H1 (cell line): ENCODE data around the gene PKMYT1. TPM values are rescaled to one million over a fixed set of nuclear protein-coding genes. Genes with fewer than 3 reads are reported as not detected.

ENCODE experiments used
- GABPA ChIP-seq: IDR thresholded peaks from 2 replicates; pipeline ENCODE4 v1.6.1; 2011; ENCODE audit warnings: mild to moderate bottlenecking, low read length, moderate library complexity, borderline replicate concordance; ENCODE audit not compliant: insufficient read depth
- JUND ChIP-seq: IDR thresholded peaks from 2 replicates; pipeline ENCODE4 v1.6.1; 2011; ENCODE audit warnings: mild to moderate bottlenecking, improper control_type of control experiment, low read length
- POLR2A ChIP-seq, 2 experiments: IDR thresholded peaks; 1 replicate in 1 of 2; 2 replicates in 1 of 2; pipeline ENCODE4 v1.6.1; 2011; ENCODE audit warnings: low read depth in 2 of 2, low read length in 2 of 2, mild to moderate bottlenecking in 2 of 2; ENCODE audit errors: control extremely low read depth in 1 of 2
- POLR2AphosphoS5 ChIP-seq: IDR thresholded peaks from 2 replicates; pipeline ENCODE4 v1.6.1; 2011; ENCODE audit warnings: low read depth, low read length
- RAD21 ChIP-seq, 2 experiments: IDR thresholded peaks in 1 of 2; conservative IDR thresholded peaks in 1 of 2; 2 replicates each; pipeline ENCODE4 v1.6.1; 2011; ENCODE audit warnings: low read depth in 2 of 2, low read length in 2 of 2, improper control_type of control experiment in 1 of 2, inconsistent platforms in 1 of 2, mild to moderate bottlenecking in 1 of 2, moderate library complexity in 1 of 2
- RBBP5 ChIP-seq: IDR thresholded peaks from 2 replicates; pipeline ENCODE4 v1.7.1; 2012; ENCODE audit warnings: low read depth, mild to moderate bottlenecking, inconsistent platforms, low read length, moderate library complexity, borderline replicate concordance
- TAF1 ChIP-seq: IDR thresholded peaks from 2 replicates; pipeline ENCODE4 v1.6.1; 2011; ENCODE audit warnings: mild to moderate bottlenecking, low read depth, low read length
- TAF7 ChIP-seq: optimal IDR thresholded peaks from 2 replicates; pipeline ENCODE3; 2011; ENCODE audit warnings: low read depth, mild to moderate bottlenecking, inconsistent platforms, low read length, moderate library complexity, borderline replicate concordance
- TCF12 ChIP-seq: IDR thresholded peaks from 2 replicates; pipeline ENCODE4 v1.6.1; 2011; ENCODE audit warnings: low read depth, mild to moderate bottlenecking, low read length
- YY1 ChIP-seq: IDR thresholded peaks from 2 replicates; pipeline ENCODE4 v1.6.1; 2011; ENCODE audit warnings: low read depth, mild to moderate bottlenecking, low read length
- polyA plus RNA-seq, 7 experiments: library from polyadenylated mRNA; depleted of rRNA in 3 of 7; stranded (reverse) in 5 of 7; unstranded in 2 of 7; fragments of >200 nt in 5 of 7; fragments of 200-250 nt in 2 of 7; gene quantifications; 1 replicate in 5 of 7; 2 replicates in 1 of 7; 4 replicates in 1 of 7; pipeline versions ENCODE4 v1.2.1 to v1.2.3, GENCODE V29; 2011 to 2013; ENCODE audit warnings: missing spikeins in 2 of 7, mixed read lengths in 2 of 7
- total RNA-seq: library from RNA; stranded (reverse); fragmentation: NEBNext Ultra II Directional; extraction: Animal tissue kit (Norgen Biotek cat#: 25700); gene quantifications from 2 replicates; pipeline ENCODE4 v1.2.1, GENCODE V29; 2021
- TF ChIP-seq, protein P1 (sequence below): IDR thresholded peaks from 2 replicates; pipeline ENCODE4 v1.6.1; 2012; ENCODE audit warnings: inconsistent platforms

PKMYT1 gene
- total and polyA plus RNA-seq, 2 of the 8 experiments (the other 6 are each of a cell fraction or from before 2014, with no cell fraction given) = 74.7 to 85.2 TPM

DNA sequence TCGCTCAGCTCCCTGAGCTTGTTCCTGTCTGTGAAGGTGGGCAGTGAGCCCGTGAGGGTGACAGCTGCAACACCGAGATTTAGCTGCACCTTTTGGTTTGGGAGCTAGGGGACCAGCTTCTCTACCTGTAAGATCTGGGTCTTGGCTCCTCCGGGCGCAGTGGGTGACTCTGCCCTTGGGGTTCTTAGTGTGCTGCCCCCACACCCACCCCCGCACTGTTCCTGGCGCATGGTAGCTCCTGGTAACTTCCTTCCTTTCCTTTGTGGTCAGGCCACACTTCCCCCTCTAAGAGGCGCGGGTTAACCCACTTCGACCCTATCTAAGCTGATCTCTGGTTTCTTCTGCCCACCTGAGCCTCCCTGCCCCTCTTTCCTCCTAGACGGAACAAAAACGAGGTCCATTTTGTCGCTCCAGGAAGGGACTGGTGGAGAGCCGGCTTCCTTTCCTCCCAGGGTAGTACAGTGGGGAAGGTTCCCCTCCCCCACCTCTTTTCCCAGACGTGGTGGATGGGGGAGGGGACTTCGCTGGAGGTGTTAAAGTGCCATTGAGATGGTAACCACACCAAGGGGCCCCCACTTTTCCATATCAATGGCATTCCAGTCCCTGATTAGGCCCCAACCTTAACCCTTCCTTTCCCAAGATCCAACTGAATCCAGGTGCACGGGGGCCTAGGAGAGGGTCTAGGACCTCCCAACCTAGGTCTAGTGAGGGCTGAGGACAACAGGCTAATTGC is 27.9 kb upstream of the PKMYT1 start (continued):
- TF ChIP-seq GABPA = peak; percentile 31; the same call in 1 of the 2 replicates
- TF ChIP-seq RBBP5 = peak; percentile 97
- TF ChIP-seq JUND = peak; percentile 56; the same call in 1 of the 2 replicates
- TF ChIP-seq TCF12 = peak; percentile 100
- peak; percentile 80; the same call in 1 of the 2 replicates for TF ChIP-seq YY1
- TF ChIP-seq TAF7 = peak; percentile 85
- peak in 1 of 2 experiments; percentile 24; a peak in 1 of 4 replicates for TF ChIP-seq RAD21 (IDR thresholded peaks at IDR 0.05 in 1 of 2, conservative IDR thresholded peaks at IDR 0.05 in 1 of 2; ENCODE audit: low read depth in 2 of 2, low read length in 2 of 2)
- TF ChIP-seq POLR2AphosphoS5 = peak; percentile 75
- peak; percentile 87 for TF ChIP-seq TAF1
- peak; percentile 84 to 87 for TF ChIP-seq POLR2A (IDR thresholded peaks at IDR 0.05; ENCODE audit: control extremely low read depth in 1 of 2, low read depth in 2 of 2, low read length in 2 of 2)
- TF ChIP-seq, protein P1, sequence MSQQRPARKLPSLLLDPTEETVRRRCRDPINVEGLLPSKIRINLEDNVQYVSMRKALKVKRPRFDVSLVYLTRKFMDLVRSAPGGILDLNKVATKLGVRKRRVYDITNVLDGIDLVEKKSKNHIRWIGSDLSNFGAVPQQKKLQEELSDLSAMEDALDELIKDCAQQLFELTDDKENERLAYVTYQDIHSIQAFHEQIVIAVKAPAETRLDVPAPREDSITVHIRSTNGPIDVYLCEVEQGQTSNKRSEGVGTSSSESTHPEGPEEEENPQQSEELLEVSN = peak; percentile 35; the same call in 1 of the 2 replicates
